Lower leg skin (tissue), 4 donors: Measurements from ENCODE around the gene ANKRD42. TPM values are rescaled to one million over a fixed set of nuclear protein-coding genes. Genes with fewer than 3 reads are reported as not detected.

Experiments
- DNase-seq, 2 donors: peaks; one replicate each; pipeline ENCODE4 v3.0.0-alpha.2; 2019; ENCODE audit warnings: low spot score in 2 of 2
- H3K4me3 ChIP-seq: fragments of 200-600 bp; sonication (generic); 2 replicates; pipeline ENCODE4 v1.5.1; 2017; ENCODE audit warnings: mild to moderate bottlenecking, low read depth; ENCODE audit not compliant: poor library complexity, severe bottlenecking
- POLR2A ChIP-seq, 2 donors: fragments of 450-650 bp; IDR thresholded peaks; one replicate each; pipeline ENCODE4 v1.6.1; 2016 to 2017; ENCODE audit warnings: antibody characterized with exemption in 2 of 2, mild to moderate bottlenecking in 1 of 2, moderate library complexity in 1 of 2
- WGBS, 2 donors: methylation state at CpG; one replicate each; pipeline ENCODE4 v1.1.5; 2018; 5-methylcytosine and 5-hydroxymethylcytosine counted together
- intact Hi-C: fragments of 100-400 bp; cut with DNase I; formaldehyde crosslinking; loops from one replicate; pipeline ENCODE4 v1.15.0; 2023; ENCODE audit warnings: low total_unique reads
- total RNA-seq, 4 donors: library from RNA; depleted of rRNA; stranded (reverse); fragments of >200 nt; gene quantifications; one replicate each; pipeline ENCODE4 v1.1.0, GENCODE V29; 2016
- TF ChIP-seq, protein P1 (sequence below), 3 donors: fragments of 450-650 bp; IDR thresholded peaks; one replicate each; pipeline ENCODE4 v1.5.1; 2016; ENCODE audit warnings: antibody characterized with exemption in 3 of 3, mild to moderate bottlenecking in 3 of 3, moderate library complexity in 2 of 3

Gene ANKRD42
- total RNA-seq, 4 donors from 2014 or later: 7.1 to 9.8 (median 9.0) TPM

DNA sequence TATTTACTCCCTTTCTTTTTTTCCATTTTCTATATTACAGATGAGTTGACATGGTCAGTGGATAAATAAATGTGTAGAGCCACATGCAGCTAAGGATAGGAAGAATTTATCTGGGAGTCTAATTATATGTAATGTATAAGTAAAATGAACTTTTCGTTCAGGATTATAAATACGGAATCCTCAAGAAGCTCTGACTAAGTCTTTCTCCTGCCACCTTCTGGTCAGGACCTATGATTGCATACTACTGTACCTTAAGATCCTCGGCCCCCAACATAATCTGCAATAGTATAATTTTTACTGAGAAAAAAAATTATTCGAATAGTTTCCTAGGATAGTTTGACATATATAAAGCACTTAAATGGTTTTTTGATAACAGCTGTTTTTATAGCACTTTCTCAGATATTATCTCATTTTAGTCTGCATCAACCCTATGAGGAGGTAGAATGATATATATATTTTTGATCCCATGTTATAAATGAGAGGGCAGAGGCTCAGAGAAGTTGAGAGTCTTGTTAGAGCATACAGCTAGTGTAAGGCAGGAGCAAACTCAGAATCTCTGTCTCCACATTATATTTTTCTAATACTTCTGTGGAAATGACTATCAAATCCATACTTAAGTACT is 56.6 kb downstream of the ANKRD42 start:
- DNase-seq: no peak
- TF ChIP-seq, protein P1, sequence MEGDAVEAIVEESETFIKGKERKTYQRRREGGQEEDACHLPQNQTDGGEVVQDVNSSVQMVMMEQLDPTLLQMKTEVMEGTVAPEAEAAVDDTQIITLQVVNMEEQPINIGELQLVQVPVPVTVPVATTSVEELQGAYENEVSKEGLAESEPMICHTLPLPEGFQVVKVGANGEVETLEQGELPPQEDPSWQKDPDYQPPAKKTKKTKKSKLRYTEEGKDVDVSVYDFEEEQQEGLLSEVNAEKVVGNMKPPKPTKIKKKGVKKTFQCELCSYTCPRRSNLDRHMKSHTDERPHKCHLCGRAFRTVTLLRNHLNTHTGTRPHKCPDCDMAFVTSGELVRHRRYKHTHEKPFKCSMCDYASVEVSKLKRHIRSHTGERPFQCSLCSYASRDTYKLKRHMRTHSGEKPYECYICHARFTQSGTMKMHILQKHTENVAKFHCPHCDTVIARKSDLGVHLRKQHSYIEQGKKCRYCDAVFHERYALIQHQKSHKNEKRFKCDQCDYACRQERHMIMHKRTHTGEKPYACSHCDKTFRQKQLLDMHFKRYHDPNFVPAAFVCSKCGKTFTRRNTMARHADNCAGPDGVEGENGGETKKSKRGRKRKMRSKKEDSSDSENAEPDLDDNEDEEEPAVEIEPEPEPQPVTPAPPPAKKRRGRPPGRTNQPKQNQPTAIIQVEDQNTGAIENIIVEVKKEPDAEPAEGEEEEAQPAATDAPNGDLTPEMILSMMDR (IDR thresholded peaks at IDR 0.05): no peak
- WGBS, 2 donors: 2 to 7% methylated on average over 4 of the region's 4 CpGs
- intact Hi-C loops: loop anchor here (5.0 kb wide), 1 partner anchor 343 kb away; no protein-coding TSS in a partner anchor
- H3K4me3 ChIP-seq: no peak overlapping the region

DNA sequence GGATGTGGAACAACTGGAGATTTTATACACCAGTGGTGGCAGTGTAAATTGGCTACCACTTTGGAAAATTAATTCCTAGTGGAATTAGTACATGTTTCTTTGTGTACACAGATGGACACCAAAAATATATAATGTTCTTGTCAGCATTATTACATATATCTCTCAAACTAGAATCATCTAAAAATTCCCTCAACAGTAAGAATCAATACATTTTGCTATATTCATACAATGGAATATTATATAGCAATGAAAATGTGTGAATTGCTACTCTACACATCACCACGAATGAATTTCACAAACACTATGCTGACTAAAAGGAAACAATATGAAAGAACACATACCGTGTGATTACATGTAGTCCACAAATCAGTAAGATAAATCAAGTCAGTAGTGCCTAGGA is 58.8 kb downstream of the ANKRD42 start:
- intact Hi-C loops: loop anchor here (5.0 kb wide), 1 partner anchor 345 kb away; no protein-coding TSS in a partner anchor
- no peak for TF ChIP-seq POLR2A (IDR thresholded peaks at IDR 0.05)
- TF ChIP-seq, protein P1 (IDR thresholded peaks at IDR 0.05): no peak
- 91 to 97% methylated on average over 2 of the region's 2 CpGs for WGBS, 2 donors

DNA sequence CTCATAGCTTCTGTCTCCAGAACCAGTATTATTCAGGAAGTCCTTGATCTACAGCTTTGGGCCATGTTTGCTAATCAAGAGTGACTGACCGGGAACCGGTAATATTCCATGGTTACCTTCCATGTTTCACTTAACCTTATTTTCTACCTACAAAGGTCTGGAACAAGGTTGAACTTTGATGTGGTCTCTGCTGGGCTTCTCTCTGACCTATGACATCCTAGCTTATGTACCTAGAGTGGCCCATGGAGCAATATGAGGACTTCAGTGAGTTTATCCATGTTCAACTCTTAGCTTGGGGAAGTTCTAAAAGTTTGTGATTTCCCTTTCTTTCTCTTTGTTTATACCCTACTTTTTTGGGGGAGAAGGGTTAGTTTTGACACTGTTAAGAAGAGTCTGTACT is 59.4 kb downstream of the ANKRD42 start:
- H3K4me3 ChIP-seq: no peak overlapping the region
- intact Hi-C loops: loop anchor here (5.0 kb wide), 1 partner anchor 346 kb away; no protein-coding TSS in a partner anchor
- 92 to 93% methylated on average over 2 of the region's 2 CpGs for WGBS, 2 donors
- TF ChIP-seq POLR2A (IDR thresholded peaks at IDR 0.05): no peak
- TF ChIP-seq, protein P1 (IDR thresholded peaks at IDR 0.05): no peak
- DNase-seq: no peak

More for the DNA sequence above, 58.8 kb downstream of the ANKRD42 start:
- H3K4me3 ChIP-seq: no peak overlapping the region
- no peak for DNase-seq

DNA sequence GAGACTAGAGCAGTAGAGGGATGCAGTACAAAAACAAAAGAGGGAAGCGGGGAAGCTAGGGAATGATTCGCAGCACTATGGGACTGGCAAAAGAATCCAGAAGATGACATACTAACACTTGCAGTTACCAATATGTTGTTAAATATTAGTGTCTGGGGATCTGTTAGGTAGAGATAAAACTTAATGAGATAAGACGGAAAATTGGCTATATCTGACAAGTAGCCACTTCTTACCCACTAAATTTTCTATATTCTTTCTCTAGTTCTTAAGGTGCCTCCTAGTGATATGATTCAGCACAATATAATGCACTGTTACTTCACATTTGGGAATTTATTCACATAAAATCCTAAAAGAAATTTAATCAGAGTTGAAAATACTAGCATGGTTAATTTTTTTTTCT is 61.9 kb downstream of the ANKRD42 start:
- DNase-seq: no peak
- intact Hi-C loops: no loop called here
- TF ChIP-seq POLR2A (IDR thresholded peaks at IDR 0.05): no peak
- TF ChIP-seq, protein P1 (IDR thresholded peaks at IDR 0.05): no peak
- WGBS, 2 donors: 93 to 97% methylated on average over 3 of the region's 3 CpGs
- no peak overlapping the region for H3K4me3 ChIP-seq

DNA sequence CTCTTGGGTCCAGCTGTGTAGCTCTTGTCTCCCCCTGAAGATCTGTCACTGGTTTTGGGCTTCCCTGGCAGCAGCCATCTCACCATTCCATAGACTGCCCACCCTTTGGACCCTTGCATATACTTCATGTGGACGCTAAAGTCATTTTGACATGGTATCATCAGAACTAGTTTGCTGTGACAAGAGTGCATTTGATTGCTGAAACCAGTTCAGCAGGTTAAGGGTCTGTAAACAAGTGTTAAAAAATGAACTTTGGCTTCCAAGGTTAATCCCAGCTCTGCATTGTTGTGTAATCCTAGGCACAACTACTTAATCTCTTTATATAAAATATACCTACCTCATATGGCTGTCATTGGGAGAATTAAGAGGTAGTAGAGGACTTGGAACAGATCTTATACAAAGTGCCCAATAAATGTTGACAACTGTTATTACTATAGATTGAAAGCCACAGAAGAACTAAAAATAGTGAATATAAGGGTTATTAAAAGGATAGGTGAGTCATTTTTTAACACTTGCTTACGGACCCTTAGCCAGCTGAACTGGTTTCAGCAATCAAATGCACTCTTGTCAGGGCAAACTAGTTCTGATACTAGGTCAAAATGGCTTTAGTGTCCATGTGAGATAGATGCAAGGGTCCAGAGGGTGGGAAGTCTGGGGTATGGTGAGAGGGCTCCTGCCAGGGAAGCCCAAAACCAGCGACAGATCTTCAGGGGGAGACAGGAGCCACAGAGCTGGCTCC is 63.3 kb downstream of the ANKRD42 start:
- intact Hi-C loops: no loop called here
- 62 to 71% methylated on average over 3 of the region's 3 CpGs for WGBS, 2 donors
- DNase-seq: no peak

More for the DNA sequence above, 63.3 kb downstream of the ANKRD42 start:
- H3K4me3 ChIP-seq: no peak overlapping the region
- no peak for TF ChIP-seq POLR2A (IDR thresholded peaks at IDR 0.05)
- TF ChIP-seq, protein P1 (IDR thresholded peaks at IDR 0.05): no peak
